ENCODE data around the gene IQCE.

The IQCE gene

GRCh38 chr7:2558629-2559282 lies at the start of gene IQCE:
Gene IQCE, plus strand, starts transcription at chr7:2558979. Its CDS starts 203 bp downstream, at chr7:2559182.
- peak; percentile 82 for DNase-seq

- no peak for DNase-seq
Measured at GRCh38 chr7:2509298-2509906, 49.4 kb upstream of the IQCE start.

- no peak for DNase-seq
Measured at GRCh38 chr7:2510130-2510776, 48.5 kb upstream of the IQCE start.

GRCh38 chr7:2510909-2511768 lies 47.6 kb upstream of the IQCE start:
- peak; percentile 55 for DNase-seq

GRCh38 chr7:2511769-2512168 lies 47.0 kb upstream of the IQCE start:
- DNase-seq: no peak

- no peak for DNase-seq
Measured at GRCh38 chr7:2512179-2512661, 46.6 kb upstream of the IQCE start.

GRCh38 chr7:2512713-2513112 lies 46.1 kb upstream of the IQCE start:
- DNase-seq: no peak

- no peak for DNase-seq
Measured at GRCh38 chr7:2513702-2514101, 45.1 kb upstream of the IQCE start.

- no peak for DNase-seq
Measured at GRCh38 chr7:2514473-2515423, 44.0 kb upstream of the IQCE start.

GRCh38 chr7:2515424-2516193 lies 43.2 kb upstream of the IQCE start:
- no peak for DNase-seq

- no peak for DNase-seq
Measured at GRCh38 chr7:2516194-2516555, 42.6 kb upstream of the IQCE start.

GRCh38 chr7:2517026-2517425 lies 41.8 kb upstream of the IQCE start:
- no peak for DNase-seq

- DNase-seq: no peak
Measured at GRCh38 chr7:2517678-2518507, 40.9 kb upstream of the IQCE start.

GRCh38 chr7:2518737-2519118 lies 40.1 kb upstream of the IQCE start:
- no peak for DNase-seq

GRCh38 chr7:2519119-2519930 lies 39.5 kb upstream of the IQCE start, which contains the start of gene LFNG:
Gene LFNG, plus strand, starts transcription at chr7:2519774. Its CDS starts 88 bp downstream, at chr7:2519862.
- peak; percentile 92 for DNase-seq

- peak; percentile 52 for DNase-seq
Measured at GRCh38 chr7:2520131-2520760, 38.5 kb upstream of the IQCE start.

- peak; percentile 29 for DNase-seq
Measured at GRCh38 chr7:2520761-2521290, 38.0 kb upstream of the IQCE start.

GRCh38 chr7:2521341-2521745 lies 37.4 kb upstream of the IQCE start:
- DNase-seq: no peak
